CD4-positive, CD25-positive, alpha-beta regulatory T cell (primary cell): ENCODE measurements around the gene SLCO2B1. TPM values are rescaled to one million over a fixed set of nuclear protein-coding genes. Genes with fewer than 3 reads are reported as not detected.
A peak's percentile ranks its signal among the peaks of the same experiment; 100 is the strongest.

ENCODE experiments used
- ATAC-seq, 2 donors: fragments of 150-1000 bp; cut with Tn5 transposase; one replicate each; pipeline ENCODE4 v1.10.0; 2021; ENCODE audit warnings: low read depth in 2 of 2, moderate number of reproducible peaks in 2 of 2, moderate library complexity in 1 of 2
- DNase-seq, 3 donors: peaks; one replicate each; pipeline versions ENCODE4 v3.0.0 to v3.0.0-alpha.2; 2012 to 2022; ENCODE audit warnings: mixed read lengths in 1 of 3
- H3K27ac ChIP-seq: one replicate; pipeline ENCODE4 v1.7.0; 2013; ENCODE audit warnings: mild to moderate bottlenecking, low read length; ENCODE audit not compliant: insufficient read depth, poor library complexity, severe bottlenecking
- H3K27me3 ChIP-seq: one replicate; pipeline ENCODE4 v1.7.0; 2013; ENCODE audit warnings: low read length; ENCODE audit not compliant: control insufficient read depth, insufficient read depth
- H3K36me3 ChIP-seq: one replicate; pipeline ENCODE4 v1.7.0; 2013; ENCODE audit warnings: mild to moderate bottlenecking, low read length, moderate library complexity; ENCODE audit not compliant: control insufficient read depth, insufficient read depth
- H3K4me1 ChIP-seq: 2 replicates; pipeline ENCODE4 v1.7.0; 2013; ENCODE audit warnings: mild to moderate bottlenecking, low read length; ENCODE audit not compliant: insufficient read depth, control insufficient read depth, poor library complexity, severe bottlenecking
- H3K4me3 ChIP-seq: one replicate; pipeline ENCODE4 v1.7.0; 2013; ENCODE audit warnings: low read depth, mild to moderate bottlenecking, low read length, moderate library complexity
- H3K9me3 ChIP-seq, 2 experiments: 1 replicate in 1 of 2; 2 replicates in 1 of 2; pipeline ENCODE4 v1.7.0; 2013; ENCODE audit warnings: low read length in 2 of 2, mild to moderate bottlenecking in 1 of 2, moderate library complexity in 1 of 2; ENCODE audit not compliant: control insufficient read depth in 2 of 2
- H3K27ac Mint-ChIP-seq, 3 donors: one replicate each; pipeline ENCODE4 v1.8.0; 2020 to 2022; ENCODE audit warnings: mild to moderate bottlenecking in 3 of 3, mixed read lengths in 3 of 3, moderate library complexity in 2 of 3
- H3K27me3 Mint-ChIP-seq: one replicate; pipeline ENCODE4 v1.8.0; 2022; ENCODE audit warnings: mild to moderate bottlenecking, mixed read lengths
- H3K36me3 Mint-ChIP-seq: one replicate; pipeline ENCODE4 v1.8.0; 2020; ENCODE audit warnings: mixed read lengths
- H3K4me1 Mint-ChIP-seq, 4 donors: one replicate each; pipeline ENCODE4 v1.8.0; 2020 to 2022; ENCODE audit warnings: mixed read lengths in 4 of 4, mild to moderate bottlenecking in 1 of 4
- H3K4me3 Mint-ChIP-seq, 4 donors: one replicate each; pipeline ENCODE4 v1.8.0; 2020 to 2022; ENCODE audit warnings: mild to moderate bottlenecking in 4 of 4, mixed read lengths in 4 of 4, moderate library complexity in 3 of 4
- H3K9me3 Mint-ChIP-seq, 7 donors: one replicate each; pipeline ENCODE4 v1.8.0; 2020 to 2022; ENCODE audit warnings: mixed read lengths in 7 of 7, mild to moderate bottlenecking in 3 of 7, moderate library complexity in 2 of 7
- polyA plus RNA-seq, 4 donors: library from polyadenylated mRNA; unstranded; fragments of 300-500 nt; fragmentation: Illumina TruSeq; gene quantifications; one replicate each; pipeline ENCODE4 v1.2.3, GENCODE V29; 2021
- total RNA-seq: library from RNA; stranded (reverse); gene quantifications from one replicate; pipeline ENCODE4 v1.2.3, GENCODE V29; 2022

Gene SLCO2B1
- total and polyA plus RNA-seq, 5 donors from 2014 or later = not detected

DNA sequence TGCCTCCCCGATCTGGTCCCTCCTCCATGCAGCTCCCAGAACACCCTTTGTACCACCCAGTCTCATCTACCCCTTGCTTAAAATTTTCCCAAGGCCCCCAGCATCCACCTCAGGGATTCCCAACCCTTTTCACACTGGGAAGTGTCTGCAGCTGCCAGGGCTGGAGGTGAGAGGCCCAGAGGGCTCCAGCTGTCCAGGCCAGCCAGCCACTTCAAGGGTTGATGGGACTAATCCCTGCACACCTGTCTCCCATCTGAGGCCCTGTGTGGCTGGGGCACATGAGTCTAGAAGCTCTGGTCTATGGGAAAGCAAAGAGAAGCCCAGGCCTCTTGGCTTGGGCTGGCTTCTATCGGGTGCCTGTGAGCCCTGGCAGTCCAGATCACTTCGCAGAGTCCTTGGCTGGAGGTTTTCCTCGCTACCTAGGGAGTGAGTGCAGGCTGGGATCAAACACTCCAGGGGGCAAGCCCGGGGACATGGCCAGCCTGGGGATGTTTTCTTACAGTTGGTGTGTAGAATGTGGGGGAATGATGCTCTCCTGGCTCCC lies 48.6 kb downstream of the SLCO2B1 start:
- no peaks in the 10 kb centered on the region for H3K4me1 Mint-ChIP-seq
- peak overlapping the region in 1 of 3 donors; percentile 48 for H3K27ac Mint-ChIP-seq
- no peak overlapping the region for H3K27ac ChIP-seq
- no peak overlapping the region for H3K4me3 Mint-ChIP-seq
- H3K9me3 Mint-ChIP-seq = no peaks in the 10 kb centered on the region
- ATAC-seq (no peak), DNase-seq (no peak)
- H3K9me3 ChIP-seq = no peaks in the 10 kb centered on the region
- no peaks in the 10 kb centered on the region for H3K27me3 ChIP-seq
- peaks cover 13% of the 10 kb centered on the region for H3K27me3 Mint-ChIP-seq
- H3K4me1 ChIP-seq = no peaks in the 10 kb centered on the region
- H3K4me3 ChIP-seq = no peak overlapping the region
- no peaks in the 10 kb centered on the region for H3K36me3 Mint-ChIP-seq
- H3K36me3 ChIP-seq = no peaks in the 10 kb centered on the region

DNA sequence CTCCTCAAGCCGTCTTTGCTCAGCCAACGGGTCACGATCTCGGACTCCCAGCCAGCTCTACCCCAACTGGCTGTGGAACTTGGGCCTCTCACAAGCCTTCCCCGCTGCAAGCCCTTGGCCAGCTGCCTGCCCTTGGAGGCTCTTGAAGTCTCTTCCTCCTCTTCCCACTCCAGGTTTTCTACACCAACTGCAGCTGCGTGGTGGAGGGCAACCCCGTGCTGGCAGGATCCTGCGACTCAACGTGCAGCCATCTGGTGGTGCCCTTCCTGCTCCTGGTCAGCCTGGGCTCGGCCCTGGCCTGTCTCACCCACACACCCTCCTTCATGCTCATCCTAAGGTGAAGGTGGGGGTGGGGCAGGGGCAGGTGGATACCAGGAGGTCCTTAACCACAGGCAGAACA lies 49.1 kb downstream of the SLCO2B1 start:
- H3K4me3 Mint-ChIP-seq = no peak overlapping the region
- no peaks in the 10 kb centered on the region for H3K36me3 ChIP-seq
- H3K27ac Mint-ChIP-seq = no peak overlapping the region

DNA sequence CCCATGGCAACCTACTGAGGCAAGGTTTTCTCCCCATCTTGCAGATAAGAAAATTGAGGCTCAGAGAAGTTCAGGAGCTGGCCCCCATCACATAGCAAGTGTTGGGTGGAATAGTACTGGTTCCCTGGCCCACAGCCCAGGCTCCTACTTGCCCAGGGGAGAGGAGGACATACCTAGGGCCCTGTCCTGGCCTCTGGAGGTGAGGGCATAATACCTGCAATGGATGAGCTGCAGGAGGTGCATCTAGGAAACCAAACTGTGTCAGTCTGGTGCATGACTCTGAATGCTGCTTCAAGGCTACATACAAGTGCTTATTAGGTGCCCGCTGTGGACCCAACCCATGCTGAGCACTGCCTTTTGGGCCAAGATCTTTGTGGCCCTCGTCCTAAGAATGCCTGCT lies 49.6 kb downstream of the SLCO2B1 start:
- no peaks in the 10 kb centered on the region for H3K9me3 Mint-ChIP-seq
- no peak for DNase-seq
- H3K27me3 Mint-ChIP-seq = peaks cover 10% of the 10 kb centered on the region
- Histone ChIP-seq H3K36me3 (no peaks in the 10 kb centered on the region), H3K27me3 (no peaks in the 10 kb centered on the region), H3K9me3 (no peaks in the 10 kb centered on the region), H3K4me1 (no peaks in the 10 kb centered on the region), H3K27ac (no peak overlapping the region), H3K4me3 (no peak overlapping the region)
- no peaks in the 10 kb centered on the region for H3K36me3 Mint-ChIP-seq
- no peak for ATAC-seq
- no peak overlapping the region for H3K27ac Mint-ChIP-seq
- no peak overlapping the region for H3K4me3 Mint-ChIP-seq
- H3K4me1 Mint-ChIP-seq = no peaks in the 10 kb centered on the region

More for the DNA sequence above, 49.1 kb downstream of the SLCO2B1 start:
- no peaks in the 10 kb centered on the region for H3K36me3 Mint-ChIP-seq
- Histone ChIP-seq H3K27ac (no peak overlapping the region), H3K9me3 (no peaks in the 10 kb centered on the region), H3K4me1 (no peaks in the 10 kb centered on the region), H3K4me3 (no peak overlapping the region), H3K27me3 (no peaks in the 10 kb centered on the region)
- H3K4me1 Mint-ChIP-seq = no peaks in the 10 kb centered on the region
- H3K9me3 Mint-ChIP-seq = no peaks in the 10 kb centered on the region
- H3K27me3 Mint-ChIP-seq = peaks cover 10% of the 10 kb centered on the region
- no peak for DNase-seq
- ATAC-seq = no peak

DNA sequence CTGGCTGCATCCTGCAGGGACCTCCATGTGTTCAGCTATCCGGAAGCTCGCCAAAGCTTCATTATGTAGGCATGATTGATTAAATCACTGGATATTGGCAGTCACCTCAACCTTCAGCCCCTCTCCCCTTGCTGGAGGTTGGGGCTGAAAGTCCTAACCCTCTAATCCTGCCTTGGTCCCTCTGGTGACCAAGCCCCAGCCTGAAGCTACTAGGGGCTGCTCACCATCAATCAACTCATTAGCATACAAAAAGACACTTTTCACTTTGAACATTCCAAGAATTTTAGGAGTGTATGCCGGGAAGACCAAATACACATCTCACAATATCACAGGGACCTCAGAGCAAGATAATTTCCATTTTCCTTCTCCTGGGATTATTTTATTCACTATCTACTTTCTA lies 50.9 kb downstream of the SLCO2B1 start:
- Mint-ChIP-seq H3K4me1 (no peaks in the 10 kb centered on the region), H3K4me3 (no peak overlapping the region), H3K9me3 (no peaks in the 10 kb centered on the region), H3K36me3 (no peaks in the 10 kb centered on the region), H3K27ac (no peak overlapping the region), H3K27me3 (peaks cover 12% of the 10 kb centered on the region)
- Histone ChIP-seq H3K4me1 (no peaks in the 10 kb centered on the region), H3K9me3 (no peaks in the 10 kb centered on the region), H3K27me3 (no peaks in the 10 kb centered on the region), H3K4me3 (no peak overlapping the region), H3K36me3 (no peaks in the 10 kb centered on the region), H3K27ac (no peak overlapping the region)
- DNase-seq (no peak), ATAC-seq (no peak)

DNA sequence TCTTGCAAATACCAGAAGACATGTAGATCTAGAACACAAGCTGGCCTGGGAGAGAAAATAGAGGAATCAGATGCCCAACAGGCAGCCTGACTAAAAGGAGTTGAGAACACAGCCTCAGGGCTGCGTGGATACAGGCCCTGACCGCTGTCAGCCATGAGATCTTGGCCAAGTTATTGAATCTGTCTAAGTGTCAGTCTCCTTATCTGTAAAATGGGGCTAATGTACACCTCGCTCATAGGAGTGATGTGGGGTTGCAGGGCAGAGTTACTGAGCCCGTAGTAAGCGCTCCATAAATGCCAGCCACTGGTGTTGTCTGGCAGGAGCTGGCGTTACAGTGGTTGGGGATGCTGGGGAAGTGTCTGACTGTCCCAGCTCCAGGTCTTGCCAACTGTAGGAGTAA lies 51.3 kb downstream of the SLCO2B1 start:
- ATAC-seq (no peak), DNase-seq (no peak)
- Mint-ChIP-seq H3K9me3 (no peaks in the 10 kb centered on the region), H3K4me3 (no peak overlapping the region), H3K27me3 (peaks cover 14% of the 10 kb centered on the region), H3K36me3 (no peaks in the 10 kb centered on the region), H3K27ac (no peak overlapping the region), H3K4me1 (no peaks in the 10 kb centered on the region)
- Histone ChIP-seq H3K9me3 (no peaks in the 10 kb centered on the region), H3K36me3 (no peaks in the 10 kb centered on the region), H3K4me3 (no peak overlapping the region), H3K27me3 (no peaks in the 10 kb centered on the region), H3K27ac (no peak overlapping the region), H3K4me1 (no peaks in the 10 kb centered on the region)

DNA sequence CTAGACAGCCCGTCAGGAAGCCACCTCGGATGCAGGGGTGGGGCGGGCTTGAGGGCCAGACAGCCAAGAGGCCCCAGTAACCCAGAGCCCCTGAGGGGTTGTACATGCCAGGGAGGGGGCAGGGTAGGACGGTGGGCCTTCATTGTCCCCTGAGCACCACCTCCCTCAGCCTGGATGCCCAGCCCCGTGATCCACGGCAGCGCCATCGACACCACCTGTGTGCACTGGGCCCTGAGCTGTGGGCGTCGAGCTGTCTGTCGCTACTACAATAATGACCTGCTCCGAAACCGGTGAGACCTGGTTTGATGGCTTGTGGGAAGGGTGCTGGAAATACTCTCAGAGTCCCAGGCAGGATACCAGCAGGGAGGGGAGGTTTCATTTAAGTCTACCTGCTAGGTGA lies 52.2 kb downstream of the SLCO2B1 start:
- Mint-ChIP-seq H3K27ac (no peak overlapping the region), H3K36me3 (no peaks in the 10 kb centered on the region), H3K4me1 (no peaks in the 10 kb centered on the region), H3K4me3 (no peak overlapping the region), H3K9me3 (no peaks in the 10 kb centered on the region), H3K27me3 (peaks cover 14% of the 10 kb centered on the region)
- no peak overlapping the region for H3K27ac ChIP-seq
- ATAC-seq (no peak), DNase-seq (no peak)
- H3K36me3 ChIP-seq = no peaks in the 10 kb centered on the region
- H3K4me1 ChIP-seq = no peaks in the 10 kb centered on the region
- no peaks in the 10 kb centered on the region for H3K27me3 ChIP-seq
- no peak overlapping the region for H3K4me3 ChIP-seq
- no peaks in the 10 kb centered on the region for H3K9me3 ChIP-seq

DNA sequence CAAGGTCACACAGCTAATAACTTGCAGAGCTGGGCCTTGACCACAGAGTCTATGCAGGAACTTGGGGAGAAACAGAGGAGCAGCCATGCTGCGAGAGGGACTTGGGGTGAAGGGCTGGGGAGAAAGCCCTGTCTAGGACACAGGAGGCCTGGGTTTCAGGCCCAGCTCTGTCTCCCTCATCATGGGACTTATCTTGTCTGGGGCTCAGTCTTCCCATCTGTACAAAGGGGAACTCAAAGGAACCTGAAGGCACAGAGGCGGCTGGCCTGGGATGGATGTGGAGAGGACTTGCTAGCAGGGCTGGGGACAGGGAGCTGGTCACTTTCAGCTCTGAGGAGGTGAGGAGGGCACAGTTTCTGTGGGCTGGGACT lies 52.7 kb downstream of the SLCO2B1 start:
- Histone ChIP-seq H3K27me3 (peaks cover 2% of the 10 kb centered on the region), H3K9me3 (no peaks in the 10 kb centered on the region), H3K4me1 (no peaks in the 10 kb centered on the region), H3K4me3 (no peak overlapping the region), H3K36me3 (no peaks in the 10 kb centered on the region), H3K27ac (no peak overlapping the region)
- Mint-ChIP-seq H3K27ac (no peak overlapping the region), H3K4me3 (no peak overlapping the region), H3K9me3 (no peaks in the 10 kb centered on the region), H3K27me3 (peaks cover 14% of the 10 kb centered on the region), H3K36me3 (no peaks in the 10 kb centered on the region), H3K4me1 (no peaks in the 10 kb centered on the region)
- DNase-seq = no peak
- ATAC-seq = no peak

DNA sequence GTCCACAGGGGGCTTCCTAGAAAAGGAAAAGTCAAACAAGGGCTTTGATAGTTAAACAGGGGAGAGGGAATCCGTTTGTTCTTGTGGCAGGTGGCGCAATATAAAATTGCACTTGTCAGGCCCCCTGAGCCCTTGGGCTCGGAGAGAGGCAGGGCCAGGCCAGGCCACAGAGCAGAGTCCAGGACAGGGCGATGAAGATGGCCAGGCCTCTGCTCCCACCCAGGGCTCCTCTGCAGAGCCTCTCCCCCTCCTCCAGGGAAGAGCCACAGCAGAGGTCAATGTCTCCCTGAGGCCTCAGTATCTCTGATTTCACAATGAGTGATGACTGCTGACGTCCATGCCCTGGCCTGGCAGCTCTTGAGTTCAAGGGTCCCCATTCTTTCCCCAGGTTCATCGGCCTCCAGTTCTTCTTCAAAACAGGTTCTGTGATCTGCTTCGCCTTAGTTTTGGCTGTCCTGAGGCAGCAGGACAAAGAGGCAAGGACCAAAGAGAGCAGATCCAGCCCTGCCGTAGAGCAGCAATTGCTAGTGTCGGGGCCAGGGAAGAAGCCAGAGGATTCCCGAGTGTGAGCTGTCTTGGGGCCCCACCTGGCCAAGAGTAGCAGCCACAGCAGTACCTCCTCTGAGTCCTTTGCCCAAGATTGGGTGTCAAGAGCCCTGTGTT lies 53.2 kb downstream of the SLCO2B1 start:
- H3K27me3 Mint-ChIP-seq = peaks cover 14% of the 10 kb centered on the region
- H3K4me1 ChIP-seq = no peaks in the 10 kb centered on the region
- no peaks in the 10 kb centered on the region for H3K9me3 Mint-ChIP-seq
- no peaks in the 10 kb centered on the region for H3K36me3 ChIP-seq
- H3K36me3 Mint-ChIP-seq = no peaks in the 10 kb centered on the region
- ATAC-seq (no peak), DNase-seq (no peak)
- H3K9me3 ChIP-seq = no peaks in the 10 kb centered on the region
- H3K4me1 Mint-ChIP-seq = no peaks in the 10 kb centered on the region
- H3K4me3 Mint-ChIP-seq = no peak overlapping the region
- H3K4me3 ChIP-seq = no peak overlapping the region
- no peak overlapping the region for H3K27ac ChIP-seq
- H3K27ac Mint-ChIP-seq = no peak overlapping the region
- H3K27me3 ChIP-seq = peaks cover 7% of the 10 kb centered on the region
